NCI-H524 (cell line): Measurements from ENCODE around the gene JDP2.
"Not testable (repeated sequence)": the region's sequence is repeated elsewhere in the genome, so short reads cannot be mapped to it uniquely, and the experiment has no call there.

Source experiments
- DNase-seq, 2 experiments: peaks; one replicate each; lab custom pipeline; 2025; lab: John Stamatoyannopoulos, UW

The JDP2 gene

DNA sequence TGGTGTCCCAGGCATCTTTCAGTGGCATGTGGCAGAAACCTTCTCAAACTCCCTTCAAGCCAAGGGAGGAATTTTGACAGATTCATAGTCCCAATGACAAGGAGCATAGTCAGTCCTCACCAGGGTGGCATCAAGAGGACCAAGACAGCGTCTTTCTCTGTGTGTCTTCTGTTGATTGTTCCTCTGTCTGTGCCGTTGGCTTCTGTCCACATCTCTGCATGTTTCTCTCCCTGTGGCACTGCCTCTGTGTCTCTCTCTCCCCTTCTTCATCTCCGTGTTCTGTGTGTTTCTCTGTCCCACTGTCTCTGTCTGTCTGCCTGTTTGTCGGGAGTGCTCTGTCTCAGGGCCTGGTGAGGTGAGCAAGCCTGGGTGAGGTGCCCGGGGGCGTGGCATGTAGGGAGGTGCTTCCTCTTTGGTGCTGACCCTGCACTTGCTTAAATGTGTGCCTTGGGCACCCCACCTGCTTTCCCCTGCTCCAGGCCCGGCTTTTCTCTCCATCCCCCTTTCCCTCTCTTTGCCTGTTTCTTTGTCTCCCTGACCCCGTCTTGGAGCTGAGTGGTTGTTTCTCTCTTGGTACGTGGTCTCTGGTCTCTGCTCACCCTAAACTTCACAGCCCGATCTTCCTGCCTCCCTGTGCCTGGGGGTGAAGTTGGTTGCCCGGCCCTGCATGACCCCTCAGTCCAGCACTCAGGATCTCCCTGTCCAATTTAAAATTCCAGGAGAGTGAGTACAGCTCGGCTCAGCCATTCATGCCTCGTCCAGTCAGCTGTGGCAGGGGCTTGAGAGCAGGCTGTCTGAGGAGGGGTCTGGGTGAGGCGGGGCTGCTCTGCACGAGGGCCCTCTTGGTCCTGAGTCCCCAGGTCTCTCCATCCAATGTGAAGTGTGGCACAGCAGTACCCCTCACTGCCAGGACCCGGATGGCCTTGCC lies 28.5 kb downstream of the JDP2 start:
- DNase-seq = no peak

DNA sequence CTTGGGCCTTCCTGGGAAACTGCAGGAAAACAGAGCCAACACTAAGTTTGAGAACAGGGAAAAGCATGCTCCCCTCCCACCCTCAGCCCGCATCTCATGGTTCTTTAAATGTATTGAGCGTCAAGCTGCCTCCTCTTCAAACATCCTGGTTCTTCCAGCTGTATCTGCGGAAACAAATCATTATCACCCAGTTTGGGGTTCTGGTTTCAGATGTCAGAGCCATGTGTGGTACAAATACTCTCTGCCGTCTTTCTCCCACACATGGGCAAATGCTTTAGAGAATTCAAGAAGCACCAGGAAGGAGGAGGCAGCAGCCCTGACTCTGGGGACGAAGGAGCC lies 29.1 kb downstream of the JDP2 start:
- no peak for DNase-seq

DNA sequence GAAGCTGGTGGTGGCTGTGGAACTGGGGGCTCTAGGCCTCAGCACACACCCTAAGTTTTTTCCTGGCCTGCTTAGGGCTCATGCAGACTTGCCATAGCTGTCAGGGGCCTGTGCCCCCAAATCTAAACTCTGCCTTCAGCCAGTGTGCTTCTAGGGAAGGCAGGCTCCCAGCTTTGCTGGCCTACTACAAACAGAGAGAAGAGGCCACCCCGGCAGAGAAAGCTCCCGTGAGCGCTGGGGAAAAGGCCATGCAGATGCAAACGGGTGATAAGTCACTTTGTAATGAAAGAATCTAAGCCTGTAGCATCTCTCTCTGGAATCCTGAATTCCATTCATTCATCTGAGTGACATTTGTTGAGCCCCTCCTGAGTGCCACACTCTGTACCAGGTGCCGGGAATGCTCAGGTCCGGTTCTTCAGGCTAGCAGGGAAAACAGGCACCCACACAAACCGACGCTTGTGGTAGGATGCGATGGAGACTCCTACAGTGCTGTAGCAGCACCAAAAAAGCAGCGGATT lies 29.9 kb downstream of the JDP2 start:
- no peak for DNase-seq

DNA sequence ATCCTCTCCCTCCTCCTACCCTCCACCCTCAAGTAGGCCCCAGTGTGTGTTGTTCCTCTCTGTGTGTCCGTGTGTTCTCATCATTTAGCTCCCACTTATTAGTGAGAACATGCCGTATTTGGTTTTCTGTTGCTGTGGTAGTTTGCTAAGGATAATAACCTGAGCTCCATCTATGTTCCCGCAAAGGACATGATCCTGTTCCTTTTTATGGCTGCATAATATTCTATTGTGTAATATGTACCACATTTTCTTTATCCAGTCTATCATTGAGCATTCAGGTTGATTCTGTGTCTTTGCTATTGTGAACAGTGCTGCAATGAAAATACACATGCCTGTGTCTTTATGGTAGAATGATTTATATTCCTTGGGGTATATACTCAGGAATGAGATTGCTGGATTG lies 30.5 kb downstream of the JDP2 start:
- no peak for DNase-seq

DNA sequence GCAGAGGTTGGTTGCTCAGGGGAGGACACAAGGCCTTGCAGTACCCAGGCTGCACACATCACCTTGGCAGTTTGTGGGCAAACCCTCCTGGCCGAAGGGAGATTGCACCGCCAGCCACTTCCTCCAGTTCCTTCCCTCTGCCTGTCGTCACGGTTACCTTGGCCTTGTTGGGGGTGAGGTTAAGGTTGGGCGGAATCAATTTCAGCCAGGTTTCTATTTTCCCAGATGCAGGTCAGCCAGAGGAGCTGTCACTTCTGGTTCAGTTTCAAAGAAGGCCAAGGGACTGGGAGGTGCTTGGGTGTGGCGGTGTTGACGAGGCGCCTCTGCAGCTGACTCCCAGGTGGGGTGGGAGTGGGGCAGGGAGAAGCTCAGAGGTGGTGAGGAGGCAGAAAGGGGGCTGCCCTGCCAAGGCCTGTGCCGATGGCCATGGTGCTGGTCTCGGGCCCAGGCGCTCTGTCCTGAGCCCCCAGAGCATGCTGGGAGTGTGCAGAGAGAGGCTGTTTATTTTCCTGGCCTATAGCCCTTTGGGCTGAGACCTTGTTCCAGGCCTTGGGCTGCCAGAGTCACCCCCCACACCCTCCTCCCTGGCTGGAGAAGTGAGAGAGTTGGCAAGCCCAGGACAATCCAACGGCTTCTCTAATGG lies 31.4 kb downstream of the JDP2 start:
- DNase-seq = no peak

DNA sequence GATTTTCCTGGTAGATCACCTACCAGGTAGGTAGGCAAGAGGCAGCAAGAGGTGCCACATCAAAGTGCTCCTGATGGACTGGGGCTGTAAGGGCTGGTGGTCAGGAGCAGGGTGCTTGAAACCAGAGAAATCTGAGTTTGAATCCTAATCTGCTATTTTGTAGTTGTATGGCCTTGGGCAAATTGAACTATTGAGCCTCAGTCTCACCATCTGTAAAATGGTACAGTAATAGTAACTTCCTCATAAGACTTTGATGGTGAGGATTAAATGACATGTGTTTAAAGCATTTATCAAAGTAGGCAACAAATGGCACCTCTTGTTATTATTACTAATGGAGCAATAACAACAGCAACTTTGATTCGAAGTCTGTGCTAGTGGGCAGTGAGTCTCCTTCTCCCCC lies 32.0 kb downstream of the JDP2 start:
- no peak for DNase-seq

DNA sequence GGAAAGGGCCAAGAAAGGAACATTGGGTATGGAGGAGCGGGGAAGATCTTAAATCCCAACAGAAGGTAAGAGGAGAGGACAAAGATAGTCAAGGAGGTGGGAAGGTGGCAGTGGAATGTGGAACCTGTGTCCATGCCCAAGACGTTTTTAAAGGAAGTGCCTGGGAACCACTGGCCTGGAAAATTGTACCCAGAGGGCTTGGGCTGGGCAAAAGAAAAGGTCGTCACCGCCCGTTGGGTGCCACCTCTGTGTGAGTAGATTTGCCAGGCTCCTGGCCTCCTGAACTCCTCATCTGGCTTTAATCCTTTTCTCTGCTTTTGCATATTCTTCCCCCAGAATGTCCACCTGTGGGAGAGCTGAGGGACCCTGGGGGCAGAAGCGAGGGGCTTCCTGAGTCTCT lies 32.6 kb downstream of the JDP2 start:
- DNase-seq = no peak

DNA sequence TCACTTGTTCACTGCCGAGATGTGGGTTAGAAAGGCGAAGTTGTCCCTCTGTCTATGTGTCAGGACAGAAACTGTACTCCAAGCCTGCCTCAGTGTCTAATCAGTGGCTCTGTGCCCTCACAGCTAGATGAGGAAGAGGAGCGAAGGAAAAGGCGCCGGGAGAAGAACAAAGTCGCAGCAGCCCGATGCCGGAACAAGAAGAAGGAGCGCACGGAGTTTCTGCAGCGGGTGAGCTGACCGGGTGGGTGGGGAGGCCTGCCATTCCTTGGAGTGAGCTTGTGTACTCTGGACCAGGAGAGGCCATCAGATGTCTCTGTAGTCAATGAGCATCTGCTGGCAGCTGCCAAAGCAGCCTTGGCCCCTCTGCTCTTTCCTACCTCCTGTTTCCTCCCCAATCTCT lies 33.5 kb downstream of the JDP2 start:
- DNase-seq = no peak

DNA sequence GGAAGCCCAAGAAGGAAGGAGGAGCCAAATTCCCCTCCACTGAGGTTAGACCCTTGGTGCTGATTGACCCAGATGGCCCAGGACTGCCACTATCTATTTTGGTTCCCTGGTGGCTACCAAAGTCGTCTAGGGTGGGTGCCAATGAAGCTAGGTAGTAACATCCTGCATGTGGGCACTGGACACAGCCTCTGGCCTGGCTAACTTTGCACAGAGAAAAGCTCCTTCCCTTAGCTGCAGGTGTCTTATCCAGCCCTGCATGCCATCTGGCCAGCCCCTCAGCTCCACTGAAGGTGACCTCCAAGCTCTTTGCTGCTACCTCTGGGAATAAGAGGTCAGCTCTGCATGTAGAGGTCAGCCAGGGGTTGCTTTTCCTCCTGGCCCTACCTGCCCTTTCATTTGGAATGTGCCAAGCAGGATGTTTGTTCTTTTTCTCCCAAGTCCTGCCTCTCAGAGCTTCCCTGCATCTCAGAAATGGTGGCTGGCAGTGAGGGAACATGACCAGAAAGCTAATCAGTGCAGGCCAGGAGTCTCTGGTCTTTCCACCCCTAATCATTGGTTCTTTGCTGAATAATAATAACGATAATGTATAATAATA lies 34.0 kb downstream of the JDP2 start:
- no peak for DNase-seq

DNA sequence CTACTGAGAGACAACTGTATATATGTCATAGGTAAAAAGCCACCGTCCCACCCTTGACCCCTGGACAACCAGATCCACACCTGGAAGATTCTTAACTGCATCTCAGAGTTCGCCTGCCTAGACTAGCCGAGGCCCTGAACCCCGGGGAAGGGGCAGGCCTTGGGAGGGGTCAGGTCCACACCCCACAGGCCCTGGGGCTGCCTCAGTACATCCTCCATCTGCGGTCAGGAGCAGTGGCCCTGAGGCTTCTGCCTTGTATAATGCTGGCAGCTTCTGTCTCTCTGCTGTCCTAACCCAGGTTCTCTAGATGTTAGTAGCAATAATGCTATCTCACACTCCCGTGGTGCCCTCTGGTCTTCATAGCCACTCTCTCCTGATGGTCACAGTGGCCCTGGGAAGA lies 36.8 kb downstream of the JDP2 start:
- DNase-seq = no peak

DNA sequence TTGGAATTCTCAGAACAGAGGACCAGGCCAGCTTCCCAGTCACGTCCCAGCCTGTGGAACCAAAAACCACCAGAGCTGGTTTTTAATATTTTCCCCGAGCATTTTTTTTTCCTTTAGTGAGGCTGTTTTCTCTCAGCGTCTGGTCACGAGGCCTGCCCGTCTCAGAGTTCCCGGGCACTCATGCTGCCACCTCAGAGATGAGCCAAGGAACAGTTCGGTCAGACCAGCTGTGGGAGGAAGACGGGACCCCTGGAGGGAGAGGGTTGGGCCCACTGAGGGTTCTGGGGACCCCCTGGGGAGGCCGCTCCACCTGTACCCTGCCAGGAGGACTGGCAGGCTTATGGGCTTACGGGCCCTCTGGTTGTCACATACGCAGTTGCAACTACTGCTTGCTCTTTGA lies 39.9 kb downstream of the JDP2 start:
- DNase-seq = no peak

DNA sequence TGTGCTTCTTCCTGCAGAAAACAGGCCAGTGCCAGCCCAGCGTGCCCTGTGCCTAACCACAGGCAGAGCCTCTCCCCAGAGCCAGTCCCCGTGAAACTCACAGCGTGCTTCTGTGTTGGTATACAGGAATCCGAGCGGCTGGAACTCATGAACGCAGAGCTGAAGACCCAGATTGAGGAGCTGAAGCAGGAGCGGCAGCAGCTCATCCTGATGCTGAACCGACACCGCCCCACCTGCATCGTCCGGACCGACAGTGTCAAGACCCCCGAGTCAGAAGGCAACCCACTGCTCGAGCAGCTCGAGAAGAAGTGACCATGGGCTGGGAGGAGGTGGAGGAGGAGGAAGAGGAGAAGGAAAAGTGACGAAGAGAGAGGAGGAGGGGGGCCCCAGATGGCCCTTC lies 41.3 kb downstream of the JDP2 start:
- DNase-seq = no peak

DNA sequence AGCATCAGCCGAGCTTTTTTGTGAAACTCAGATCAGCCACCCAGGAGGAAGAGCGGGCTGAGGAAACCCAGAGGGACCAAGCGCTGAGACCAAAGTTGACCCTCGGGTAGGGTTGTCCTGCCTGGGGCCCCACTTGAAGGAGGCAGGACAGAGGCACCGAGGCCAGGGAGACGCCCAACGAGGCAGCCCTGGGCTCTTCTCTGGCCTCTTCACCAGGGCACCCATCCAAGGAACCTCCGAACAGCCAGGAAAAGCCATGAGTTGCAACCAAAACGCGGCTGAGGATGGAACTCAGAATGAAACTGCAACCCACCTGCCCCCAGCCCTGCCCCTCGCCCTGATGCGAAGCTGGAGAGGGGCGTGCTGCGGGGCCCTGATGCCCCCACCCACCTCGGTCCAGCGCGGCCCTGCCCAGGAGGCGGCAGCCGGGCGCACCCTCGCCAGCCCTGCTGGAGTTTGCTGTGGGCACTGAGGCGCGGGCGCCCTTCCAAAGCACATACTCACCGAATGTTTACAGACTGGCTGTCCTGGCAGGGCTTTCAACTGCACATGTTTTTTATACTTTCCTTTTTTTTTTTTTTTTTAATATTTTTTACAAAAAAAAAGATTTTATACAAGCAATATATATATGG lies 41.9 kb downstream of the JDP2 start:
- DNase-seq = no peak

DNA sequence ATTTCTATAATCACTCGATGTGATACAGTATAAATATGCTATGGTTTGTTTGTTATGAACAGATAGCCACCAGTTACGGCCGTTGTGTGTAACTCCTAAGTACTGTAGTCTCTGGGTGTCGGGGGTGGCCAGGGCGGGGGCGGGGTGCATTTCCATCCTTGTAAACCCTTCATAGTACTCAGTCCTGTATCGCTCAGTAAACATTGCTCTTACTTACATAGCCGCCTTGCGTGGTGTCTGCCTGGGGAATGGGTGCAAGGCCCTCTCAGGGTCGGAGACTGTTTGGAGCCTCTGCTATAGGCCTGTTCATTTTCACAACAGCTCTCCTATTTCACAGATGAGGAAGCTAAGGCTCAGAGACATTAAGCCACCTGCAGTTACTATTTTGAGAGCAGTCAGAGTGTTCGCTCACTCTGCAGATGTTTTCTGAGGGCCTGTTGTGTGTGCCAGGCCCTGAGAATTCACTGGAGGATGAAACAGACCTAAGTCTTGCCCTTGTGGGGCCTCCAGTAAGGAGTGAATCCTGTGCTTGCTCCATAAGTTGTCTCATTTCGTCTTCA lies 42.5 kb downstream of the JDP2 start:
- DNase-seq = no peak

DNA sequence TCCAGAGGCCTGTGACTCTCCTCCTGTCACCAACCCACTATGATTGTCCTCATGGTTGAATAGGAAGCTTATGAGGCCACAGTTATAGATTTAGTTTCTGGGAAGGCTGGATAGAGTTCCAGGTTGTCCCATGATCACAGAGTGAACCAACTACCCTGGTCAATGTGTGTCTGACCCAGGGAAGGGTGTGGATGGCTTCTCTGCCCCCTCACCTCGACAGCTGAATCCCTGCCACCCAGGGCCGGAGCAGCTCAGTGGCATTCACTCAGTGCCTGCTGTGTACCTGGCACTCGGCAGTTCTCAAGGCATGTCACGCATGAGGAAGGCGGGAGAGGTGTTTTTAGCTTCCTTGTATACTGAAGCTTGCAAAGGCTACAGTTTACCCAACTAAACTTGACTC lies 43.2 kb downstream of the JDP2 start:
- DNase-seq = no peak

DNA sequence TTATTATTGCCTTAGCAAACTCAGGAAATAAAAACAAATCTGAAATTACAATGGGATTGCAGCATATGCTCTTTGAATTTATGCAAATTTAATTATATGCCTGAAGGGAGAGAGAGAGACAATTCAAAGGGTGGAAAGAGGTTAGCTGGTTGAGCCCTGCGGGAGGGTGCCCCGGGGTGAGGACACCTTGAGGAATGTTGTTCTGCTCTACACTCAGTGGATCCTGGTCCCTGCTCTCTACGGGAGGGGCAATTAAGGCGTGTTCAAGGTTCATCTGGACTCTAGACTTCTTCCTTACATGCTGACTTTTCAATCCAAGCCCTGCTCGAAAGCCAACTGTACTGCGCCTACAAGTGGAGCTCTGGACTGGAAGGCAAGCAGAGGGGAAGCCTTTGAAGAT lies 46.3 kb downstream of the JDP2 start:
- DNase-seq = not testable (repeated sequence)

DNA sequence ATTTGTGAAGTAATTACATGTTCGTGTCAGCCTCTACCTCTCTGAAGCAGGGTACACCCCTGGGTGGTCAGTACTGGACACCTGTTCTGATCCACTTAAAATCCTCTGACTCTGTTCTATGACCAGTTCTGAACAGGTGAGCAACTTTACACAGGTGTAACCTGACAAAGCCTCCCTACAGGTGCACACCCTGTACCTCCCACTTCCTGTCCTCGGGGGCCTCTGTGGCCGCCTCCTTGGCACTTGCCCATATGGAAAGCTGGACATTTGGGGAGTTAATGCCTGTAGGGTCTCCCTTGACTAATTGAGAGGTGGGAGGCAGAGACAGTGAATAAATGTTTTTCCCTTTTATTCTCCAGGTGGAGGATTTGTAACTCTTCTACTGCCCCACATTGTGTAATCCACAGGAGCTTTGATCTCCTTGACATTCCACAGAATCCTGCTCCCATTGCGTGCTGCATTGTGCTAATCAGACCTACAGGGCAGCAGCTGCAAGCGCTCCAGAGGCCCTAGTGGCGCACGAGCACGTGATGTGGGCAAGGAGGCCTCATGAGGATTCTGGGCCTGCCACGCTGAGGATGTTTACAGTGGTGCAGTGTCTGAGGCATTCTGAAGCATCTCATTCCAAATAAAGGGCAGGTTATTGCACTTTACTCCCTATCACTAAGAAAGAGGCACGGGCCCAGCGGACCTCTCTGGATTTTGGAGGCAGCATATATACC lies 48.6 kb downstream of the JDP2 start:
- DNase-seq = no peak

DNA sequence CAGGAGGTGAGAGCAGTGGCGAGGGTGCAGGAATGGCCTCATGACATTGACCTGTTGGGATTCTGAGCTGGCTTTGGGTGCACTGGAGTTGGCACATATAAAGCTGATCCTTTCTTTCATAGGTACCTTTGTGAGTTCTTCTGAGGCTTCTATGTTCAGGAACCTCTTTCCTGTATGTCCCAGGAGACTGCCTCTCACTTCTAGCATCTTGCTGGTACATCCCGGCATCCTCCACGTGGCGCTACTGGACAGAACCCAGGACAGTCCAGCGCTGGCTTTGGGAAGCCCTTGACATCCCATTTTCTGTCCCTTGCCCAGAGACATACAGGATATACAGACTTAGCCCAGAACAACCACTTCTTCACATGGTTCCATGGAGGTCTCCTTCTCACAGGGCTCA lies 50.1 kb downstream of the JDP2 start:
- no peak for DNase-seq

DNA sequence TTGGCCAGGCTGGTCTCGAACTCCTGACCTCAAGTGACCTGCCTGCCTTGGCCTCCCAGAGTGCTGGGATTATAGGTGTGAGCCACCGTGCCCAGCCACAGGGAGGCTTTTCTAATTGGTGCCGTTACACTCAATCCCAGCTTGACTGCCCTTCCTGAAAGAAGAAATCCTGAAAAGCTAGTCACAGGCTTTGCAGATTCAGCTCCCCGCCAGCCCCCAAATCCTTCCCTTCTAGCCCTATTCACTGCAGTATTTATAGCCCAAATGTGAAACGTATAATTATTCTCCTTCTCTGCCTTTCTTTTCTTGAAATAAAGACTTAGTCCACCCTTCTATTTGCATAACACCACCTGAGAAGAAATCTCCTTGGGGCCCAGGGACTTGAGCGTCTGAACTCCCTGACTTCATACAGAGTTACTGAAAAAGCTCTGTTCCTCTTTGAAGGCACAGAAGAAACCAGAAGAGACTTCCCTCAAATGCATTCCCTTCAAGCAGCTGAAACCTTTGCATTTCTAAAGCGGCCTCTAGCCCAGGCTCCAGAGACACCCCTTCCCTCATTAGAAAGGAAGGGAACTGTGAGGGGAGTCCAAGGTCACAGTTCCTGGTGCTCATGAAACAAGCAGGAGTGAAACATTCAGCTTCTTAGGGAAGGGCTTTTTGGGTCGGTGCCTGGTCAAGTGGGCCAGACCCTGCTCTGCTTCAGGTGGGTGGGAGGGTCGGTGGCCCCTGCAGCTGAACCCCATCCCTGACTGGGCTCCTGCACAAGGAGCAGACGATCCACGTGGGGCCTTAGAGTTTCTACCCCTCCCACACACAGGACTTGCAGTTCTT lies 52.2 kb downstream of the JDP2 start:
- DNase-seq = no peak

DNA sequence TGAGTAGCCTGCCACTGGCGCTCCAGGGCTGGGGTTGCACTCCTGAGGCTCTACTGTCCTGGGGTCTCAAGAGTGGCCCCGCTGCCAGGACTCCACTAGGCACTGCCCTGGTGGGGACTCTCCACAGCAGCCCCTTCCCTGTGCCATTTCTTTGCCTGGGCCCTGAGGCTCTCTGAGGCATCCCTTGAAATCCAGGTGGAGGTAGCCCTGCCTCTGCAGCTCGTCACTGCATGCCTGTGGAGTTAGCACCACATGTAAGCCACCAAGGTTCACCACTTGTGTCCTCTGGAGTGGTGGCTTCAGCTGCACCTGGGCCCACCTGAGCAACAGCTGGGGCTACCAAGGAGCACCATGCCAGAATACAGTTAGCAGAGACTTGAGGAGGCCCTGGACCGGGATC lies 54.5 kb downstream of the JDP2 start:
- no peak for DNase-seq
